Mononuclear cell (primary cell): ENCODE data around the gene SP140L. TPM values are rescaled to one million over a fixed set of nuclear protein-coding genes. Genes with fewer than 3 reads are reported as not detected.

ENCODE experiments used
- H3K27me3 ChIP-seq: 2 replicates; pipeline ENCODE4 v1.6.0; 2011; ENCODE audit warnings: low read length, control low read depth; ENCODE audit not compliant: insufficient read depth
- H3K4me1 ChIP-seq: 2 replicates; pipeline ENCODE4 v1.5.1; 2011; ENCODE audit warnings: mild to moderate bottlenecking, low read length, control low read depth; ENCODE audit not compliant: insufficient read depth
- H3K4me3 ChIP-seq: 2 replicates; pipeline ENCODE4 v1.5.1; 2011; ENCODE audit warnings: mild to moderate bottlenecking, low read length, moderate library complexity
- H3K9me3 ChIP-seq: 2 replicates; pipeline ENCODE4 v1.5.1; 2011; ENCODE audit warnings: low read depth, mild to moderate bottlenecking, control low read depth, low read length
- total RNA-seq: library from RNA; depleted of rRNA; stranded (reverse); fragments of >200 nt; gene quantifications from one replicate; pipeline ENCODE4 v1.2.3, GENCODE V29; 2012

Gene SP140L
- total RNA-seq, 1 donor = 53.8 TPM

DNA sequence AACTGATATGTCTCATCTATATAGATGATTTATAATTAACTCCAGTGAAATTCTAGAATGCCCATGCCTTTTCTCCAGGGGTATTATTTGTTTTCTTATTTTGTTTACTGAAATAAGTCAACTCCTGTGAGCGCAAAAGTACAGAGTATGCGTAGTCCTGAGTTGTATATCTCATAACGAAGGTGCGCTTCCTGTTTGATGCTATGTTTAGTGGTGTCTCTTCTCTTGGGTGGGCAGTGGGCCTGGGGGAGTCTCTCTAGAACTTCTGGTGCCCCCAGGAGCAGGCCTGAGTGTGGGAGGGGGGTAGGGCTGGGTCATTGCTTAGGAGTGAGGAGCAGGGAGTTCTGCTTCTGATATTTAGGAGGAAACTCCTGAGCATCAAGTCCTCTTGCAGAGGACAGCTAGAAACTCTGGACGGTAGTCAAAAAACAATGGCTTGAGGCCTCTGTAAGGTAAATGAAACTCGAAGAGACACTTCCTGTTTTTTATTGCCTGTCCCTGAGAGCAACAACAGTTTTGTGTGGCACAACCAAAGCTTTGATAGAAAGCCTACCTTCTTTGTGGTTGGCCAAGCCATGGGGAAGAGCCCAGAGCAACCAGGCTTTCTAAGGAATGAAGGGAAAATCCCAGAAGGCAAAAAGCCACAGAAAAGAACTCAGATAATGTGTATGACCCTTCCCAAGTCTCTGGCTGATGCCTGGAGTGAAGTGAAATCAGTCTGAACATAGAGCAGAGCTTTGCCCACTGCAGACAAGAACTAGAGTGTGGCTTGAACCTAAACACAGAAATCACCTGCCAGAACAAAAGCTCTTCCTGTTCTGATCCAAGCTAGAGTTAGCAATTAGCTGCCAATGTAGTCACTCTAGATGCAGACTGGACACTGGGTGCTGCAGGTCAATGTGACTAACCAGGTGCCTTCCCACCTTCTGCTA lies 8.5 kb upstream of the SP140L start:
- H3K27me3 ChIP-seq = no peaks in the 10 kb centered on the region
- H3K4me3 ChIP-seq = no peak overlapping the region
- H3K9me3 ChIP-seq = no peaks in the 10 kb centered on the region
- H3K4me1 ChIP-seq = peaks cover 46% of the 10 kb centered on the region

DNA sequence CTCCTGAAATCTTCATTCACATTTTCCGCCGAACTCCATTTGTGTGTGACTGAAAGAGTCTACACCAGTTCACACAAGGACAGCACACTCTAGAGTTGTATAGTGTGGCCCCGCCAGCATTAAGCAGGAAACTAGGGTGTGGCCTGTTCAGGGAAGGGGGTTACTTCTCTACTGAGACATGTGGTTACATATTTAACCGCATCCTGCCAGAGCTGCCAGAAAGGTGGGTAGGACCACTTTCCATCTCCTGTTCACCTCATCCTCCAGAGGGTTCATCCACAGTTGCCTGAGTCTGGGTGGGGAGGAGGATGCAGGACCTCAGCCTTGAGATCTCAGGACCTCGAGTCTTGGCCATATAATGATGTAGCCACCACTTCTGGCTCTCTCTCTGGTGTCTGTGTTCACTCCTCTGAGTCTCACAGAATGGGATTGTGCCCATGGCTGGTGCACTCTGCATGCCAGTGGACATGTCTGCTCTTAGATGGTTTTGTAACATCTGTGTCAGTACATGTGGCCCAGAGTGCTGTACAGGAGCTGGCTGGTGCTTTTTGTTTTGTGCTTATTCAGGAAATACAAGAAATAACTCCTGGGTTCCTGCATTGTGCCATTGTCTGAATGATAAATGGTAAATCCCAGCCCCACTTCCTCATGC lies 7.7 kb upstream of the SP140L start:
- Histone ChIP-seq H3K4me3 (no peak overlapping the region), H3K27me3 (no peaks in the 10 kb centered on the region), H3K4me1 (peaks cover 46% of the 10 kb centered on the region), H3K9me3 (no peaks in the 10 kb centered on the region)

DNA sequence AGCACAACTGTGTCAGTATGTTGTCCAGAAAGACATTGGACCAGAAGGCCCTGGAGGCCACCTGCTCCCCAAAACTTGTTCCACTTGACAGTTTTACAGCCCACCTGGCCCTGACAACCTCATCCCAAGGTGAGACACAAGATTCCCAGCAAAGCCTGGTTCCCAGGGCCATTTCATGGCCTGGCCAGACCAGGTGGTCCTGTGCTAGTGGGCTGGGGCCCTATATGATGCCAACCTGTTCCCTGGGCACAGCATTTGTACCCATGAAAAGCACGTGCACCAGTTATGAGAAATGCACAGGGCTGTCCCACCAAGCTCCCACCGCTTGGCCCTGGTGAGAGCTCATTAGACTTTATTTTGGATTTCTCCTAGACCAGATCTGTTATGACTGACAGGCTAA lies 6.0 kb upstream of the SP140L start:
- no peaks in the 10 kb centered on the region for H3K27me3 ChIP-seq
- peaks cover 55% of the 10 kb centered on the region for H3K4me1 ChIP-seq
- no peaks in the 10 kb centered on the region for H3K9me3 ChIP-seq
- no peak overlapping the region for H3K4me3 ChIP-seq

- peaks cover 56% of the 10 kb centered on the region for H3K4me1 ChIP-seq
Measured at GRCh38 chr2:230322561-230323384, 4.2 kb upstream of the SP140L start.

GRCh38 chr2:230323385-230324106 lies 3.4 kb upstream of the SP140L start:
- no peak overlapping the region for H3K4me3 ChIP-seq
- H3K9me3 ChIP-seq = no peaks in the 10 kb centered on the region
- peaks cover 54% of the 10 kb centered on the region for H3K4me1 ChIP-seq
- H3K27me3 ChIP-seq = no peaks in the 10 kb centered on the region

More at GRCh38 chr2:230322561-230323384, 4.2 kb upstream of the SP140L start:
- Histone ChIP-seq H3K27me3 (no peaks in the 10 kb centered on the region), H3K4me3 (no peak overlapping the region), H3K9me3 (no peaks in the 10 kb centered on the region)

- H3K9me3 ChIP-seq = no peaks in the 10 kb centered on the region
- H3K4me3 ChIP-seq = no peak overlapping the region
- no peaks in the 10 kb centered on the region for H3K27me3 ChIP-seq
- H3K4me1 ChIP-seq = peaks cover 54% of the 10 kb centered on the region
Measured at GRCh38 chr2:230324503-230324902, 2.5 kb upstream of the SP140L start.

DNA sequence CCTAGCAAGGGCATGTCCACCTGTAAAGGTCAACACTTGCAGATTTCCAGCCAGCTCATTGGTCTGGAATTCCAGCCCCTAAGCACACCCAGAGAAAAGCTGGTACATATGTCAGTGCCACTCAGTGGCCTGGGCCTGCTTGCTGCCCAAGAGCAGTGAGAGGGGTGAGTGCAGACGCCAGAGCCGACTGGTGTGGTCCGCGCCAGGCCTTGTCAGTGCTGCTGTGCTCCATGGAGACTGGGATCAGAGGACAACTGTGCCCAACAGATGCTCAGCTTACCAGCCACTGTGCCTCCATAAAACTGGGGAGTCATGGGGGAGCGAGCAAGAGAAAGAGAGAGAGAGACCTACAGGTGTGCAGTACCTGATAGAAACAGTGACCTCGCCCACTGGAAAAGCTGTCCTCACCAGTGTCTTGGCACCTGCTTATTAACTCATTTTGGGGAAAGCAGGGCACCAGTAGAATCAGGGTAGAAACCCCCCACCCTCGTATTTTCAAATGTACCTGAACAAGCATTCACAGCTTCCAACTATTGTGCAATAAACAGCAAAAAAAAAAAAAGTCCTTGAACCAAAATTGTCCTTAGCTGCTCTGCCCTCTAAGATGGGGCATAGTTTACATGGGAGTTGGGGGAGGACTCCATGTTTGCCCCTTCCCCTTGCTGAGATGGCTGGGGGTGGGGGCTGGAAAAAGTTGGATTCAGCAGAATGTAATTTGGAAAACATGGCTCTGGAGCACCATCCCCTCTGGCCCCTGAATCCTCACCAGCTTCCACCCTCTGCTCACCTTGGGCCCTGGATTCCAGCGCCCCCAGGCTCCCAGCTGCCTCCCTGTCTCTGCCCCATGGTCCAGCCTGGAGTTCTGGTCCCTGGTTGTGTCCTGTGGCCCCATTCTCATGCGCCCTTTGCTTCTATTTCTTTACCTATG lies 1.4 kb upstream of the SP140L start:
- H3K4me3 ChIP-seq = no peak overlapping the region
- no peaks in the 10 kb centered on the region for H3K27me3 ChIP-seq
- peaks cover 58% of the 10 kb centered on the region for H3K4me1 ChIP-seq
- no peaks in the 10 kb centered on the region for H3K9me3 ChIP-seq

- no peaks in the 10 kb centered on the region for H3K9me3 ChIP-seq
- no peaks in the 10 kb centered on the region for H3K27me3 ChIP-seq
- H3K4me1 ChIP-seq = peaks cover 48% of the 10 kb centered on the region
- peak overlapping the region; percentile 47 for H3K4me3 ChIP-seq
Measured at GRCh38 chr2:230327418-230328154, 593 bp downstream of the SP140L start.

- Histone ChIP-seq H3K4me3 (peak overlapping the region; percentile 47), H3K9me3 (no peaks in the 10 kb centered on the region), H3K4me1 (peaks cover 48% of the 10 kb centered on the region)
Measured at GRCh38 chr2:230328155-230328458, 1.1 kb downstream of the SP140L start.

GRCh38 chr2:230329946-230330605 lies 3.1 kb downstream of the SP140L start:
- H3K4me1 ChIP-seq = peaks cover 54% of the 10 kb centered on the region
- no peaks in the 10 kb centered on the region for H3K9me3 ChIP-seq
- no peaks in the 10 kb centered on the region for H3K27me3 ChIP-seq
- H3K4me3 ChIP-seq = no peak overlapping the region

More at GRCh38 chr2:230328155-230328458, 1.1 kb downstream of the SP140L start:
- H3K27me3 ChIP-seq = no peaks in the 10 kb centered on the region

DNA sequence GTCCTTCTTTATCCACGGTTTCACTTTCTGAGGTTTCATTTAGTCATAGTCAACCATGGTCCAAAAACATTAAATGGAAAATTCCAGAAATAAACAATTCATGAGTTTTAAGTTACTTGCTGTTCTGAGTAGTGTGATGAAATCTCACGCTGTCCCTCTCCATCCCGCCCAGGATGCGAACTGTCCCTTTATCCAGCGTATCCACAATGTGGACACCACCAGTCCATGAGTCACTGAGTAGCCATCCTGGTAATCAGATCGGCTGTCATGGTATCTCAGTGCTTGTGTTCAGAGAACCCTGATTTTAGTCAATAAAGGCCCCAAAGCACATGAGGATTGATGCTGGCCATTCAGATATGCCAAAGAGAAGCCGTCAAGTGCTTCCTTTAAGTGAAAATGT lies 3.7 kb downstream of the SP140L start:
- H3K4me1 ChIP-seq = peaks cover 54% of the 10 kb centered on the region

DNA sequence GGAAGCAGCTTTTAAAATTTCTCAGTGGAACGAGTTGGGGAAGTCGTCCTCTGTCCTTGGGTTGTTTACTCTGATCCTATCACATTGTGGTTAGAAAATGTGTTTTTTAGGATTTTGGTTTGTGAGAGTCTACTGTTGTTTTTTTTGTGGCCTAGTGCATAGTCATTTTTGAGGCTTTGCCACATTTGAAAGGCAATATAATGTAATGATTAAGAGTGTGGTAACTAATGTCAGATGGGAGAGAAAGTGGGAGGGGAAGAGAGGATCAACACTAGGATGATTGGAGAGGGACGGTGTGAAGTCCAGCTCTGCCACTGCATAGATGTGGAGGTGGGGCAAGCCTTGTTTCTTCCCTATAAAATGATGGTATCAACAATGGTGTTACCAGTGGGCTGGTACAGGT lies 8.5 kb downstream of the SP140L start:
- Histone ChIP-seq H3K27me3 (no peaks in the 10 kb centered on the region), H3K9me3 (no peaks in the 10 kb centered on the region), H3K4me1 (peaks cover 23% of the 10 kb centered on the region), H3K4me3 (no peak overlapping the region)

More for the DNA sequence above, 3.7 kb downstream of the SP140L start:
- Histone ChIP-seq H3K9me3 (no peaks in the 10 kb centered on the region), H3K4me3 (no peak overlapping the region), H3K27me3 (no peaks in the 10 kb centered on the region)
